MM.1S (cell line): ENCODE data around the gene BSG.

ENCODE experiments used
- EZH2 ChIP-seq: fragments of 300-600 bp; sonication (generic); optimal IDR thresholded peaks from 2 replicates; pipeline ENCODE3; 2017; ENCODE audit warnings: low read depth, mild to moderate bottlenecking, antibody characterized with exemption, low read length, mixed read lengths
- EZH2phosphoT487 ChIP-seq: fragments of 300-600 bp; sonication (generic); IDR thresholded peaks from 2 replicates; pipeline ENCODE4 v1.6.1; 2018; ENCODE audit warnings: antibody characterized with exemption, low read length
- TF ChIP-seq, protein P1 (sequence below): fragments of 300-600 bp; sonication (generic); IDR thresholded peaks from 2 replicates; pipeline ENCODE4 v1.5.1; 2016; ENCODE audit warnings: antibody characterized with exemption, low read length, mixed read lengths

DNA sequence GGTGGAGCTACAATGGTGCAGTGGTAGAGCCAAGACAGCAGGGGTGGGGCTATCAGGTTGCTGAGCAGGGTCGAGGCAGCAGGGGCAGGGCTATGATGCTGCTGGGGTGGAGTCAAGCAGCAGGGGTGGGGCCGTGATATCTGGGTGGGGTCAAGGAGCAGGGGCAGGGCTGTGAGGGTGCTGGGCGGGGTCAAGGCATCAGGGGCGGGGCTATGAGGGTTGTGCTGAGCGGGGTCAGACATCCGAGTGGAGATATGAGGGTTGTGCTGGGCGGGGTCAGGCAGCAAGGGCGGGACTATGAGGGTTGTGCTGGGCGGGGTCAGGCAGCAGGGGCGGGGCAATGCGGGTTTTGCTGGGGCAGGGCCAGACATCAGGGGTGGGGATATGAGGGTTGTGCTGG is 32.0 kb downstream of the BSG start:
- TF ChIP-seq, protein P1, sequence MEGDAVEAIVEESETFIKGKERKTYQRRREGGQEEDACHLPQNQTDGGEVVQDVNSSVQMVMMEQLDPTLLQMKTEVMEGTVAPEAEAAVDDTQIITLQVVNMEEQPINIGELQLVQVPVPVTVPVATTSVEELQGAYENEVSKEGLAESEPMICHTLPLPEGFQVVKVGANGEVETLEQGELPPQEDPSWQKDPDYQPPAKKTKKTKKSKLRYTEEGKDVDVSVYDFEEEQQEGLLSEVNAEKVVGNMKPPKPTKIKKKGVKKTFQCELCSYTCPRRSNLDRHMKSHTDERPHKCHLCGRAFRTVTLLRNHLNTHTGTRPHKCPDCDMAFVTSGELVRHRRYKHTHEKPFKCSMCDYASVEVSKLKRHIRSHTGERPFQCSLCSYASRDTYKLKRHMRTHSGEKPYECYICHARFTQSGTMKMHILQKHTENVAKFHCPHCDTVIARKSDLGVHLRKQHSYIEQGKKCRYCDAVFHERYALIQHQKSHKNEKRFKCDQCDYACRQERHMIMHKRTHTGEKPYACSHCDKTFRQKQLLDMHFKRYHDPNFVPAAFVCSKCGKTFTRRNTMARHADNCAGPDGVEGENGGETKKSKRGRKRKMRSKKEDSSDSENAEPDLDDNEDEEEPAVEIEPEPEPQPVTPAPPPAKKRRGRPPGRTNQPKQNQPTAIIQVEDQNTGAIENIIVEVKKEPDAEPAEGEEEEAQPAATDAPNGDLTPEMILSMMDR = no peak
- no peak for TF ChIP-seq EZH2phosphoT487
- TF ChIP-seq EZH2 = no peak
